Tibial nerve (tissue), 4 donors: Measurements from ENCODE around the gene SHMT2.

Experiments used
- CTCF ChIP-seq, 5 experiments: fragments of 200-600 bp in 3 of 5; fragments of 450-650 bp in 2 of 5; sonication (generic) in 3 of 5; IDR thresholded peaks; one replicate each; pipeline ENCODE4 v1.5.1; 2016 to 2019; ENCODE audit warnings: antibody characterized with exemption in 5 of 5, mild to moderate bottlenecking in 3 of 5, moderate library complexity in 2 of 5
- EP300 ChIP-seq, 2 donors: sonication (generic); formaldehyde crosslinking; IDR thresholded peaks; one replicate each; pipeline ENCODE4 v1.6.1; 2017; ENCODE audit warnings: antibody characterized with exemption in 2 of 2, mild to moderate bottlenecking in 1 of 2
- POLR2A ChIP-seq, 2 donors: fragments of 450-650 bp; IDR thresholded peaks; one replicate each; pipeline ENCODE4 v1.6.1; 2017; ENCODE audit warnings: antibody characterized with exemption in 2 of 2, mild to moderate bottlenecking in 2 of 2, moderate library complexity in 2 of 2

- TF ChIP-seq CTCF (IDR thresholded peaks at IDR 0.05) (no peak), POLR2A (IDR thresholded peaks at IDR 0.05) (no peak), EP300 (IDR thresholded peaks at IDR 0.05) (no peak)
Measured at GRCh38 chr12:57273516-57273915, 44.0 kb downstream of the SHMT2 start.
